SIG-M5 treated with dmso at 0.1 percent for 504 hours (cell line): Measurements from ENCODE around the gene LTBP4.

Source experiments
- DNase-seq: peaks from one replicate; lab custom pipeline; 2025; ENCODE audit not compliant: unreplicated experiment; lab: John Stamatoyannopoulos, UW

Gene LTBP4

GRCh38 chr19:40592170-40592569, 9.0 kb upstream of the LTBP4 start:
- peak; percentile 69 for DNase-seq

DNA sequence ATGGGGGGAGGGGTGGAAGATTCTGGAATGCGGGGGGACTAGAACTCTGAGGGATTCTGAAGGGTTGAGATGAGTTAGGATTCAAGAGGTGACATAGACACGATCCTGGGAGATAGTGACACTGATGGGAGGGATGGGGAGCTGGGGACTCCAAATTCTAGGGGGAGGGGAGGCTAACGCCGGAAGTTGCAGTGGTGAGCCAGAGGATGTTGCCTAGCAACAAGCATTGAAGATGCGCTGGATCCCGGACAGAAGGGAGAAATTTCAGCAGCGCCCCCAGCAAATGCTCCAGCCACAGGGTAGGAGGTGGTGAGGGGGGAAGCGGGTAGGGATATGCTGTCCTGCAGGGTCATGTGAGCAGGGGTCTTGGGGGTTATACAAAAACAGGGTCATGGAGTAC, 6.9 kb upstream of the LTBP4 start:
- no peak for DNase-seq

GRCh38 chr19:40594657-40595091, 6.5 kb upstream of the LTBP4 start:
- DNase-seq = no peak

GRCh38 chr19:40596608-40597328, 4.4 kb upstream of the LTBP4 start:
- DNase-seq = no peak

DNA sequence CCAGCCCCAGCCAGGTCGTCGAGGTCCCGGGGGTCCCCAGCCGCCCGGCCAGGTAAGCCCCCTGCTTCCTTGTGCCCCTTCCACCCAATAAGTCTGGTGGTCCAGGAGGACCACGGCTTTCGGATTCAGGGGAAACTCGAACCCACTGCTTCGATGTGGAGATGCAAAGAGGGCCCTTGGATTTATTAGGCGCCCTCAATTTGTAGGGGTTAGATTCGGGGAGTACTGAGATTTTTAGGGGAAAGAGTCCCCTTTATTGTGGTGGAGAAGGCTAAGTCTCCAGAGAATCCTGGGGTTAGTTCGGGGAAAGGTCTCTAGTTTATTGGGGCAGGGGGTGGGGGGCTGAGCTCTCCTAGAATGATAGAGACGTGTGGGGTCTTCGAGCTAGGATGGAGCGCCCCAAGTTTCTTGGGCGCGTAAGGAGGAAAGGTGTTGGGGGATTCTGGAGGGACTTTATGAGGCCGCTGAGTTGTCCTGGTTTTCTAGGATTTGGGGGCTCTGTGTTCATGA, 3.8 kb upstream of the LTBP4 start:
- no peak for DNase-seq

GRCh38 chr19:40598121-40598917, 2.9 kb upstream of the LTBP4 start:
- peak; percentile 72 for DNase-seq

GRCh38 chr19:40598918-40599307, 2.3 kb upstream of the LTBP4 start:
- no peak for DNase-seq

- DNase-seq = no peak
Observed at GRCh38 chr19:40599331-40599901, 1.8 kb upstream of the LTBP4 start.

GRCh38 chr19:40599902-40600569, 1.1 kb upstream of the LTBP4 start:
- no peak for DNase-seq

- no peak for DNase-seq
Observed at GRCh38 chr19:40600570-40601133, 517 bp upstream of the LTBP4 start.

DNA sequence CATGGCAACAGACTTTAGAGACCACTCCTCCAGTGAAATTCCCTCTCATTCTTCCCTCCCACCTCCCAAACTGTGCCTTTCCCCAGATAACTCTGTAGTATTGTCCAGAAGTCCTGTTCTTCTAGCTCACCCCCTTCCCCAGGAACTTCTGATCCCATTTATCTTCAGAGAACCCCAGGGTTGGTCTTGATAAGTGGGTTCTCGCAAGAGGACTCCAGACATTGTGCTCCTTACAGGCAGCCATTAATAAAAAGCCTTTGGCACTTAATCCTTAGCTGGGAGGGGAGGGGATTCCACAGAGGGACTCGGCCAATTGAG, 1.9 kb downstream of the LTBP4 start:
- DNase-seq = no peak

GRCh38 chr19:40603389-40604170, 2.4 kb downstream of the LTBP4 start:
- peak; percentile 97 for DNase-seq

GRCh38 chr19:40604171-40604646, 3.0 kb downstream of the LTBP4 start:
- no peak for DNase-seq

DNA sequence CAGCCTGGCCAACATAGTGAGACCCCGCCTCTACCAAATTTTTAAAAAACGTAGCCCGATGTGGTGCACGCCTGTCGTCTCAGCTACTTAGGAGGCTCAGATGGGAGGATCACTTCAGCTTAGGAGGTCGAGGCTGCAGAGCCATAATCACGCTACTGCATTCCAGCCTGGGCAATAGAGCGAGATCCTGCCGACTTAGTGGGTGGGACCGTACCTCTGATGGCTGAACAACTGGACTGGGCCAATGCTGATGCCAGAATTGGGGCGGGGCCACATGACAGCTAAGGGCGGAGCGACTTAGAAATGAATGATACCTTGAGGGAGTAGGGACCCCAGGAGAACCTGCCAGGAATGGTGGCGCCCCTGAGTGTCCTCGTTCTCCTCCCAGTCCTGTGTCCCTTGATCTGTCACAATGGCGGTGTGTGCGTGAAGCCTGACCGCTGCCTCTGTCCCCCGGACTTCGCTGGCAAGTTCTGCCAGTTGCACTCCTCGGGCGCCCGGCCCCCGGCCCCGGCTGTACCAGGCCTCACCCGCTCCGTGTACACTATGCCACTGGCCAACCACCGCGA, 3.6 kb downstream of the LTBP4 start:
- no peak for DNase-seq

GRCh38 chr19:40605216-40605971, 4.2 kb downstream of the LTBP4 start:
- DNase-seq = peak; percentile 89

DNA sequence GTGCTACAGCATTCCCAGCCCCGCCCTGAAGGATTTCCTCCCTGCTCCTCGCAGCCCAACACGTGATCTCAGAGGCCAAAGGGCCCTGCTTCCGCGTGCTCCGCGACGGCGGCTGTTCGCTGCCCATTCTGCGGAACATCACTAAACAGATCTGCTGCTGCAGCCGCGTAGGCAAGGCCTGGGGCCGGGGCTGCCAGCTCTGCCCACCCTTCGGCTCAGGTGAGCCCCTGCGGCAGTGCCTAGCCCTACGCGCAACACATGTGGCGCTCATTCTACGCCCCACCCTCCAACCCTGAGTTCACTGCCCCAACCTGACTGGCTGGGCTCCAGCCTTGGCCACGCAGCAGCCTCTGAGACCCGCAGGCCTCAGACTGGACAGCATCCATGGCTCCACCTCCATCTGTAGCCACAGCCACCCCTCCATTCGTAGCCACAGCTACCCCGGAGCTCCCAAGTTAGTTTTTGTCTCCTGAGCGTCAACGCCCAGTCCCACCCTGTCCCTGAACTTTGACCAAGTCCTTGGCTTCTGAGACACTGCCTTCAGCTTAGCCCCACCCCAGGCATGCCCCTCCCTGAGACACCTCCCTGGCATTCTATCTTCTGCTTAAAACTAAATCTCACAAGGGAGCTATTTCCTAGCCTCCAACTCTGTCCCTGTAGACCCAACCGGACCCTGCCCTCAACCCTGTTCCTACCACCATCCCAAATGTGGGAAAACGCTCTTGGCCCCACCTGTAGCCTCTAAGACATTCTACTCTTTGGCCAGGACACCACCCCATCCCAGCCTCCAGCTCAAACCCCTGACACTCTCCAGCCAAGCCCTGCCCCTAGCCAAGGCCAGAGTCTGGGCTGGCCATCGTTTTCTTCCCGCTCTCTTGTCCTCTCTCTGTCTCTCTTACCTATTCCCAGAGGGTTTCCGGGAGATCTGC, 6.4 kb downstream of the LTBP4 start:
- DNase-seq = no peak

- DNase-seq = no peak
Observed at GRCh38 chr19:40608240-40608621, 7.1 kb downstream of the LTBP4 start.

GRCh38 chr19:40608957-40609356, 7.8 kb downstream of the LTBP4 start:
- DNase-seq = no peak
